ENCODE data around the gene ALG3. TPM values are rescaled to one million over a fixed set of nuclear protein-coding genes. Genes with fewer than 3 reads are reported as not detected.

ALG3 gene
- total RNA-seq, 1 experiment from 2014 or later, result 62.2 TPM

- H3K18ac ChIP-seq (ENCODE audit: insufficient read length, low read depth, low read length), result no peak overlapping the region
- no CpG with 5 or more reads among the region's 7 CpGs for WGBS (ENCODE audit: extremely low coverage, insufficient read length, low lambda C conversion rate)
- Mint-ChIP-seq H3K27ac (no peak overlapping the region; a peak in 1 of 7 replicates), H3K27me3 (ENCODE audit: low read depth) (peaks cover 17% of the 10 kb centered on the region), H3K4me1 (0 out of 4 replicates have a peak, but pooled peaks cover 0 to 4% of the 10 kb centered on the region in 2 experiments), H3K4me3 (no peak overlapping the region; a peak in 1 of 5 replicates), H3K36me3 (ENCODE audit: insufficient read depth in 1 of 3, low read depth in 3 of 3) (peaks cover 0 to 3% (median under 1%) of the 10 kb centered on the region in 3 experiments; a peak in 6 of 7 replicates), H3K9me3 (no peaks in the 10 kb centered on the region)
- H3T11ph ChIP-seq (ENCODE audit: low read length), result no peak overlapping the region
- H2AFZ ChIP-seq (ENCODE audit: low read length), result no peak overlapping the region
- no peak overlapping the region for H2BK20ac ChIP-seq (ENCODE audit: low read depth, low read length, poor library complexity, severe bottlenecking)
- no peaks in the 10 kb centered on the region for H4K20me1 ChIP-seq (ENCODE audit: control insufficient read depth, insufficient read depth, insufficient read length)
- H4K5ac ChIP-seq (ENCODE audit: insufficient read length, low read depth, low read length), result no peak overlapping the region
- DNase-seq, result no peak
- H3K79me2 ChIP-seq (ENCODE audit: insufficient read depth, low read length), result no peaks in the 10 kb centered on the region
- no peak overlapping the region for H2BK5ac ChIP-seq (ENCODE audit: insufficient read length, low read length)
- H3K23ac ChIP-seq (ENCODE audit: insufficient read length, low read depth, low read length), result no peak overlapping the region
- no peak overlapping the region for H3K9ac ChIP-seq (ENCODE audit: extremely low read depth, insufficient read length, low read length)
- no peaks in the 10 kb centered on the region for H3K79me1 ChIP-seq (ENCODE audit: insufficient read depth, low read depth, low read length, poor library complexity, severe bottlenecking)
- H3K56ac ChIP-seq (ENCODE audit: insufficient read length, low read depth, low read length), result no peak overlapping the region
- H3K27ac ChIP-seq (ENCODE audit: insufficient read length, low read depth, low read length), result no peak overlapping the region
- H2BK120ac ChIP-seq (ENCODE audit: low read depth, low read length, poor library complexity, severe bottlenecking), result no peak overlapping the region
- H2BK15ac ChIP-seq (ENCODE audit: low read depth, low read length), result no peak overlapping the region
- no peak overlapping the region for H3K4me2 ChIP-seq (ENCODE audit: insufficient read depth, insufficient read length, low read length)
- no peak overlapping the region for H4K8ac ChIP-seq (replicated peaks; ENCODE audit: insufficient read length, low read depth, low read length)
- no peaks in the 10 kb centered on the region for H3K9me3 ChIP-seq (ENCODE audit: control insufficient read depth, low read depth, low read length)
- TF ChIP-seq CTCF (conservative IDR thresholded peaks at IDR 0.05), result no peak
- H4K91ac ChIP-seq (ENCODE audit: insufficient read length, low read depth, low read length), result no peak overlapping the region
- H3K23me2 ChIP-seq (ENCODE audit: insufficient read length, low read depth, low read length, poor library complexity, severe bottlenecking), result no peaks in the 10 kb centered on the region
- no peak overlapping the region for H2BK12ac ChIP-seq (ENCODE audit: insufficient read length, low read depth, low read length)
- no peak overlapping the region for H3K4ac ChIP-seq (ENCODE audit: low read depth, low read length)
- H2AK5ac ChIP-seq (ENCODE audit: insufficient read length, low read length), result no peak overlapping the region
- peaks cover 4% of the 10 kb centered on the region for H3K27me3 ChIP-seq (ENCODE audit: insufficient read depth, low read length)
- H3K4me1 ChIP-seq (ENCODE audit: insufficient read depth, low read length), result no peaks in the 10 kb centered on the region
- H3K14ac ChIP-seq (ENCODE audit: insufficient read depth, low read length), result no peak overlapping the region
Measured at GRCh38 chr3:184237211-184237610, 11.6 kb downstream of the ALG3 start.
